ENCODE data around the gene SYCP2.

SYCP2 gene

GRCh38 chr20:59831916-59832270 is 101.5 kb downstream of the SYCP2 start:
- no peaks in the 10 kb centered on the region for H3K36me3 ChIP-seq (ENCODE audit: low read length)
- H4K20me1 ChIP-seq (ENCODE audit: low read depth, low read length): no peaks in the 10 kb centered on the region
- H3K9ac ChIP-seq (ENCODE audit: low read length): no peak overlapping the region
- no peaks in the 10 kb centered on the region for H3K27me3 ChIP-seq (ENCODE audit: low read length)
- TF ChIP-seq, protein P1, sequence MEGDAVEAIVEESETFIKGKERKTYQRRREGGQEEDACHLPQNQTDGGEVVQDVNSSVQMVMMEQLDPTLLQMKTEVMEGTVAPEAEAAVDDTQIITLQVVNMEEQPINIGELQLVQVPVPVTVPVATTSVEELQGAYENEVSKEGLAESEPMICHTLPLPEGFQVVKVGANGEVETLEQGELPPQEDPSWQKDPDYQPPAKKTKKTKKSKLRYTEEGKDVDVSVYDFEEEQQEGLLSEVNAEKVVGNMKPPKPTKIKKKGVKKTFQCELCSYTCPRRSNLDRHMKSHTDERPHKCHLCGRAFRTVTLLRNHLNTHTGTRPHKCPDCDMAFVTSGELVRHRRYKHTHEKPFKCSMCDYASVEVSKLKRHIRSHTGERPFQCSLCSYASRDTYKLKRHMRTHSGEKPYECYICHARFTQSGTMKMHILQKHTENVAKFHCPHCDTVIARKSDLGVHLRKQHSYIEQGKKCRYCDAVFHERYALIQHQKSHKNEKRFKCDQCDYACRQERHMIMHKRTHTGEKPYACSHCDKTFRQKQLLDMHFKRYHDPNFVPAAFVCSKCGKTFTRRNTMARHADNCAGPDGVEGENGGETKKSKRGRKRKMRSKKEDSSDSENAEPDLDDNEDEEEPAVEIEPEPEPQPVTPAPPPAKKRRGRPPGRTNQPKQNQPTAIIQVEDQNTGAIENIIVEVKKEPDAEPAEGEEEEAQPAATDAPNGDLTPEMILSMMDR (IDR thresholded peaks at IDR 0.05; ENCODE audit: insufficient read depth, low read length, poor library complexity, severe bottlenecking): no peak
- TF ChIP-seq EZH2phosphoT487 (conservative IDR thresholded peaks at IDR 0.05; ENCODE audit: low read length): no peak
- no peaks in the 10 kb centered on the region for H3K9me3 ChIP-seq (ENCODE audit: insufficient read depth, low read length)
- no peak overlapping the region for H3K4me2 ChIP-seq (ENCODE audit: low read depth, low read length, poor library complexity, severe bottlenecking)
- no peaks in the 10 kb centered on the region for H3K79me2 ChIP-seq (ENCODE audit: insufficient read depth, low read length)
- H3K4me3 ChIP-seq (ENCODE audit: insufficient read depth, low read length, poor library complexity, severe bottlenecking): no peak overlapping the region
- no peak overlapping the region for H2AFZ ChIP-seq (ENCODE audit: low read depth, low read length, severe bottlenecking)
- no peaks in the 10 kb centered on the region for H3F3A ChIP-seq (ENCODE audit: insufficient read depth)
- no peaks in the 10 kb centered on the region for H3K9me2 ChIP-seq (replicated peaks; ENCODE audit: insufficient read depth, low read length)
- H3K27ac ChIP-seq (ENCODE audit: low read depth, low read length): no peak overlapping the region

DNA sequence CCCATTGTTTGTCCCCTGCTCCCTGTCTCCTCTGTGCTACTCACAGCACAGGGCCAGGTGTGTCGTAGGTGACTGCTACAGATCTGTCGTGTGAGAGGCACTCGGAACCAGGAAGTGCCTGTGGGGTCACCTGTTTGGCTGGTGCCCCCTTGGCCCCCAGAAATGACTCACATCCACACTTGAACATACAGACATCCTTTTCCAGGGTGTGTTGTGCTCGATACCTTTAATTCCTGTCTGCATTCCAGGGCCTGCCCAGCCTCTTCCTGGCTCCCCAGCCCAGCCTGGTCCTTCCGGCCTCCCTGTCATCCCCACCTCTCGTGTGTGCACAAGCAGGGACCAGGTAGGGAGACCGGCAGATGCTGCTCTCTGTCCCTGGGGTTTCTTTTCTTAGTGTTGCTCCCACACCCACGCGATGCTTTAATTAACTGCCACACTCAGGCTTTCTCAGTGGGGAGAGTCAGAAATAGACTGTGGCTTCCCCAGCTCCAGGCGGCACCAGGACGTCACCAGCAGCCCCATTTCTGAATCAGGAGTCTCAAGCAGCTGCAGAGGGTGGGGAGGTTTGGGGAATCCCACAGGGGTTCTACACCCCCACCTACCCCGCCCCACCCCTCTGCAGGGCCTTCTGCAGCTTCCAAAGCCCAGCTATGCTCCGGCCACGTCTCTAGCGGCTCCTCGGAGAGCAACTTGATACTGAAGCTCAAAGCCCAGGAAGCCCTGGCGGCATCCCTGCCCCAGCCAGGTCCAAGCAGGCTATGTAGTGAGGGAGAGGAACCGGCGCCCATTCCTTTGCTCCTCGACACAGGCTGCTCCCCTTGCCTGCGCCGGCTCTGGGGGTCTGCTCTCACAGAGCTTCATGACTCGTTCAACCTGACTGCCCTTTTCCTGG is 102.2 kb downstream of the SYCP2 start:
- H3K79me2 ChIP-seq (ENCODE audit: insufficient read depth, low read length): no peaks in the 10 kb centered on the region
- H2AFZ ChIP-seq (ENCODE audit: low read depth, low read length, severe bottlenecking): no peak overlapping the region
- H3K27me3 ChIP-seq (ENCODE audit: low read length): no peaks in the 10 kb centered on the region
- no peak overlapping the region for H3K4me2 ChIP-seq (ENCODE audit: low read depth, low read length, poor library complexity, severe bottlenecking)
- TF ChIP-seq, protein P1 (IDR thresholded peaks at IDR 0.05; ENCODE audit: insufficient read depth, low read length, poor library complexity, severe bottlenecking): no peak
- H3F3A ChIP-seq (ENCODE audit: insufficient read depth): no peaks in the 10 kb centered on the region
- no peak overlapping the region for H3K4me3 ChIP-seq (ENCODE audit: insufficient read depth, low read length, poor library complexity, severe bottlenecking)
- H3K9me3 ChIP-seq (ENCODE audit: insufficient read depth, low read length): no peaks in the 10 kb centered on the region
- no peak overlapping the region for H3K27ac ChIP-seq (ENCODE audit: low read depth, low read length)
- no peaks in the 10 kb centered on the region for H4K20me1 ChIP-seq (ENCODE audit: low read depth, low read length)
- H3K9me2 ChIP-seq (replicated peaks; ENCODE audit: insufficient read depth, low read length): no peaks in the 10 kb centered on the region
- H3K36me3 ChIP-seq (ENCODE audit: low read length): no peaks in the 10 kb centered on the region
- H3K9ac ChIP-seq (ENCODE audit: low read length): no peak overlapping the region

DNA sequence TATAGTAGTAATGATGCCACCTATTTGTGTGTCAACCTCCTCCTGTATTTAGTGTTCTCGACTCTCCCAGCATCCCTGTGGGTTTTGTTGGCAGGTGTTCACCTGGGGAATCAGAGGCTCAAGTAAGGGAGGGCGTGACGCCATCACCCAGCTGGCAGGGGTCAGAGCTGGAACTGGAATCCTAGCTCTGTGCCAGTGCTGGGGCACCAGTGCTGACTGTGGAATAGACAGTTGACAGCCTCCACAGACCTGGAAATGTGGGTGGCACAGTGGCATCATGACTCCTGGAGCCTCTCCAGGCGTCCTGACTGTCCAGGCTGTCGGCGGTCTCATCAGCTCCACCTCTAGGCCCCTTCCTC is 102.8 kb downstream of the SYCP2 start:
- TF ChIP-seq, protein P1 (IDR thresholded peaks at IDR 0.05; ENCODE audit: insufficient read depth, low read length, poor library complexity, severe bottlenecking): no peak
- no peak for TF ChIP-seq EZH2phosphoT487 (conservative IDR thresholded peaks at IDR 0.05; ENCODE audit: low read length)
- H3K4me2 ChIP-seq (ENCODE audit: low read depth, low read length, poor library complexity, severe bottlenecking): no peak overlapping the region
- H2AFZ ChIP-seq (ENCODE audit: low read depth, low read length, severe bottlenecking): no peak overlapping the region
- H3K4me3 ChIP-seq (ENCODE audit: insufficient read depth, low read length, poor library complexity, severe bottlenecking): no peak overlapping the region
- H3K9me2 ChIP-seq (replicated peaks; ENCODE audit: insufficient read depth, low read length): no peaks in the 10 kb centered on the region
- no peaks in the 10 kb centered on the region for H3K27me3 ChIP-seq (ENCODE audit: low read length)
- H4K20me1 ChIP-seq (ENCODE audit: low read depth, low read length): no peaks in the 10 kb centered on the region
- H3K9ac ChIP-seq (ENCODE audit: low read length): no peak overlapping the region
- H3K36me3 ChIP-seq (ENCODE audit: low read length): no peaks in the 10 kb centered on the region
- H3F3A ChIP-seq (ENCODE audit: insufficient read depth): no peaks in the 10 kb centered on the region
- no peaks in the 10 kb centered on the region for H3K9me3 ChIP-seq (ENCODE audit: insufficient read depth, low read length)
- no peaks in the 10 kb centered on the region for H3K79me2 ChIP-seq (ENCODE audit: insufficient read depth, low read length)
- no peak overlapping the region for H3K27ac ChIP-seq (ENCODE audit: low read depth, low read length)

All from SU-DHL-6 (cell line).